HS-5 (cell line): ENCODE results near the gene ABCE1.
A peak's percentile ranks its signal among the peaks of the same experiment; 100 is the strongest.

Experiments used
- DNase-seq: peaks from one replicate; pipeline ENCODE4 v3.0.0-alpha.2; 2012; ENCODE audit warnings: low read depth

Gene ABCE1

GRCh38 chr4:145097821-145098674, at the start of gene ABCE1, which contains the start of gene ANAPC10:
Gene ABCE1, plus strand, starts transcription at chr4:145098311. Its CDS starts 6,102 bp downstream, at chr4:145104413.
Gene ANAPC10, minus strand, starts transcription at chr4:145098196. Its CDS starts 2,097 bp downstream, at chr4:145096099.
- DNase-seq: peak; percentile 89

- DNase-seq: no peak
Measured at GRCh38 chr4:145048817-145049216, 49.3 kb upstream of the ABCE1 start.

GRCh38 chr4:145049241-145049640, 48.9 kb upstream of the ABCE1 start:
- no peak for DNase-seq

- no peak for DNase-seq
Measured at GRCh38 chr4:145055533-145056257, 42.4 kb upstream of the ABCE1 start.

GRCh38 chr4:145056325-145057130, 41.6 kb upstream of the ABCE1 start:
- no peak for DNase-seq

GRCh38 chr4:145058256-145058655, 39.9 kb upstream of the ABCE1 start:
- no peak for DNase-seq

- DNase-seq: no peak
Measured at GRCh38 chr4:145061318-145061920, 36.7 kb upstream of the ABCE1 start.

- DNase-seq: no peak
Measured at GRCh38 chr4:145066063-145066501, 32.0 kb upstream of the ABCE1 start.

GRCh38 chr4:145069361-145069760, 28.8 kb upstream of the ABCE1 start:
- peak; percentile 39 for DNase-seq

GRCh38 chr4:145071560-145071959, 26.6 kb upstream of the ABCE1 start:
- DNase-seq: no peak

GRCh38 chr4:145075742-145076468, 22.2 kb upstream of the ABCE1 start:
- no peak for DNase-seq

GRCh38 chr4:145076469-145076855, 21.6 kb upstream of the ABCE1 start:
- no peak for DNase-seq

- no peak for DNase-seq
Measured at GRCh38 chr4:145081756-145082155, 16.4 kb upstream of the ABCE1 start.

GRCh38 chr4:145083891-145084605, 14.1 kb upstream of the ABCE1 start:
- no peak for DNase-seq

- DNase-seq: no peak
Measured at GRCh38 chr4:145090380-145090779, 7.7 kb upstream of the ABCE1 start.

GRCh38 chr4:145093638-145094037, 4.5 kb upstream of the ABCE1 start:
- DNase-seq: no peak

GRCh38 chr4:145097331-145097820, 735 bp upstream of the ABCE1 start:
- DNase-seq: no peak

- DNase-seq: peak; percentile 38
Measured at GRCh38 chr4:145098675-145099037, 545 bp downstream of the ABCE1 start.

- DNase-seq: no peak
Measured at GRCh38 chr4:145099653-145100052, 1.5 kb downstream of the ABCE1 start.

GRCh38 chr4:145101091-145101490, 3.0 kb downstream of the ABCE1 start:
- DNase-seq: no peak
